Measurements from ENCODE around the gene P2RX4. TPM values are rescaled to one million over a fixed set of nuclear protein-coding genes. Genes with fewer than 3 reads are reported as not detected.
"Not testable (repeated sequence)": the region's sequence is repeated elsewhere in the genome, so short reads cannot be mapped to it uniquely, and the experiment has no call there.

The P2RX4 gene
- total RNA-seq, 6 experiments from 2014 or later, result 11.5 to 79.7 (median 21.9) TPM

- intact Hi-C loops (cut with DNase I), result no loop called here
- H3K27me3 ChIP-seq, result no peaks in the 10 kb centered on the region
- WGBS (ENCODE audit: insufficient coverage, low coverage, low lambda C conversion rate, missing lambda C conversion rate), result 67% methylated on average over 6 of the region's 6 CpGs
- no peak overlapping the region for H3K4me3 ChIP-seq
- TF ChIP-seq POLR2A (IDR thresholded peaks at IDR 0.05) (no peak), CTCF (IDR thresholded peaks at IDR 0.05) (no peak)
- peaks cover 0 to 18% (median 12%) of the 10 kb centered on the region in 4 donors for H3K4me1 ChIP-seq
- H3K9me3 ChIP-seq, result no peaks in the 10 kb centered on the region
- H3K36me3 ChIP-seq, result peaks cover 0 to 19% (median 5%) of the 10 kb centered on the region in 4 donors
- DNase-seq (no peak), ATAC-seq (no peak)
- no peak overlapping the region for H3K27ac ChIP-seq
Observed at GRCh38 chr12:121277374-121277759, 67.4 kb downstream of the P2RX4 start.

- peak overlapping the region; percentile 4 to 43 (median 36) for H3K27ac ChIP-seq
- H3K27me3 ChIP-seq, result no peaks in the 10 kb centered on the region
- H3K4me3 ChIP-seq, result no peak overlapping the region
- H3K4me1 ChIP-seq, result peaks cover 0 to 18% (median 12%) of the 10 kb centered on the region in 4 donors
- 70% methylated on average over 4 of the region's 15 CpGs for WGBS (ENCODE audit: insufficient coverage, low coverage, low lambda C conversion rate, missing lambda C conversion rate)
- H3K36me3 ChIP-seq, result peaks cover 0 to 23% (median 4%) of the 10 kb centered on the region in 4 donors
- ATAC-seq (peak; percentile 13 to 53 (median 38)), DNase-seq (no peak)
- no peaks in the 10 kb centered on the region for H3K9me3 ChIP-seq
- intact Hi-C loops (cut with DNase I), result no loop called here
- TF ChIP-seq POLR2A (IDR thresholded peaks at IDR 0.05), result no peak
- no peak for TF ChIP-seq CTCF (IDR thresholded peaks at IDR 0.05)
Observed at GRCh38 chr12:121278169-121279070, 68.5 kb downstream of the P2RX4 start.

GRCh38 chr12:121279071-121279375 lies 69.1 kb downstream of the P2RX4 start:
- no peak overlapping the region for H3K4me3 ChIP-seq
- ATAC-seq (peak; percentile 17 to 41 (median 30)), DNase-seq (peak in 1 of 3 donors; percentile 39)
- H3K9me3 ChIP-seq, result no peaks in the 10 kb centered on the region
- WGBS (ENCODE audit: insufficient coverage, low coverage, low lambda C conversion rate, missing lambda C conversion rate), result 65% methylated on average over 4 of the region's 13 CpGs
- peaks cover 0 to 21% (median 12%) of the 10 kb centered on the region in 4 donors for H3K4me1 ChIP-seq
- intact Hi-C loops (cut with DNase I), result no loop called here
- peak overlapping the region; percentile 4 to 43 (median 36) for H3K27ac ChIP-seq
- H3K36me3 ChIP-seq, result peaks cover 0 to 19% (median 2%) of the 10 kb centered on the region in 4 donors
- TF ChIP-seq CTCF (IDR thresholded peaks at IDR 0.05), result no peak
- no peak for TF ChIP-seq POLR2A (IDR thresholded peaks at IDR 0.05)
- H3K27me3 ChIP-seq, result no peaks in the 10 kb centered on the region

- peak in 2 of 3 donors; percentile 64 to 74 for DNase-seq
- intact Hi-C loops (cut with DNase I), result no loop called here
- TF ChIP-seq POLR2A (IDR thresholded peaks at IDR 0.05) (no peak), CTCF (IDR thresholded peaks at IDR 0.05) (no peak)
- Histone ChIP-seq H3K27ac (peak overlapping the region in 2 of 3 donors; percentile 36 to 43), H3K36me3 (peaks cover 0 to 14% (median 0%) of the 10 kb centered on the region in 4 donors), H3K9me3 (no peaks in the 10 kb centered on the region), H3K4me3 (no peak overlapping the region), H3K4me1 (peaks cover 0 to 26% (median 13%) of the 10 kb centered on the region in 4 donors), H3K27me3 (no peaks in the 10 kb centered on the region)
- peak; percentile 70 to 80 (median 71) for ATAC-seq
- 49% methylated on average over 9 of the region's 10 CpGs for WGBS (ENCODE audit: insufficient coverage, low coverage, low lambda C conversion rate, missing lambda C conversion rate)
Observed at GRCh38 chr12:121279507-121279915, 69.6 kb downstream of the P2RX4 start.

DNA sequence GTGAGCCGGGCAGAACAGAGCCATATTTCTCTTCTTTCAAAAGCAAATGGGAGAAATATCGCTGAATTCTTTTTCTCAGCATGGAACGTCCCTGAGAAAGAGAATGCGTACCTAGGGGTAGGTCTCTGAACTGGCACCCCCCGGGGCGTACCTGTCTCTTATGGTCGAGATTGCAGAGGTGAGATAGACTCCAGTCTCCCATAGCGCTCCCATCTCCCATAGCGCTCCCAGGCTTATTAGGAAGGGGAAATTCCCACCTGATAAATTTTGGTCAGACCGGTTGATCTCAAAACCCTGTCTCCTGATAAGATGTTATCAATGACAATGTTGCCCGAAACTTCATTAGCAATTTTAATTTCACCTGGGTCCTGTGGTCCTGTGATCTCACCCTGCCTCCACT lies 70.6 kb downstream of the P2RX4 start:
- H3K27me3 ChIP-seq; H3K27ac ChIP-seq; H3K9me3 ChIP-seq; DNase-seq; H3K4me3 ChIP-seq; ATAC-seq; intact Hi-C loops (cut with DNase I); H3K36me3 ChIP-seq: not testable (repeated sequence)
- 88% methylated on average over 6 of the region's 11 CpGs for WGBS (ENCODE audit: insufficient coverage, low coverage, low lambda C conversion rate, missing lambda C conversion rate)
- peaks cover 0 to 31% (median 13%) of the 10 kb centered on the region in 4 donors for H3K4me1 ChIP-seq

DNA sequence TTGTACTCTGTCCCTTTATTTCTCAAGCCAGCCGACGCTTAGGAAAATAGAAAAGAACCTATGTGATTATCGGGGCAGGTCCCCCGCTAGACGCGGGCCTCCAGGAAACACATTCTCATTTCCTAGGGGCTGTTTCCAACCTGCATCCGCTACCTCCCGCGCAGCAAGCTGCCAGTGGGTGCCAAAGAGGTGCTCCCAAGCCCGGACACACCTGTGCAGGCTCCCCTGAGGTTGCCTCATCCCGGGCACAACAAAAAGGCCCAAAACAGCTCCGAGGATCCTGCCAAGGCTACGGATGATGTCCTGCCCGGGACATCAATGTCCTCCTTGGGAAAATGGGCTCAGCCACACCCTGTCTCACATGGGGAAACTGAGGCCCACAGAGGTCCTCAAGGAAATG lies 71.2 kb downstream of the P2RX4 start:
- DNase-seq; H3K27ac ChIP-seq; H3K36me3 ChIP-seq; intact Hi-C loops (cut with DNase I); H3K4me3 ChIP-seq; H3K27me3 ChIP-seq; ATAC-seq; H3K9me3 ChIP-seq: not testable (repeated sequence)
- peaks cover 0 to 31% (median 13%) of the 10 kb centered on the region in 4 donors for H3K4me1 ChIP-seq
- WGBS (ENCODE audit: insufficient coverage, low coverage, low lambda C conversion rate, missing lambda C conversion rate), result 97% methylated on average over 10 of the region's 14 CpGs

Data from right lobe of liver (tissue), 6 donors.